ENCODE results near the gene KIF26A. TPM values are rescaled to one million over a fixed set of nuclear protein-coding genes. Genes with fewer than 3 reads are reported as not detected.

KIF26A gene
- polyA plus RNA-seq, 1 of the 3 experiments (the other 2 are of a cell fraction), result 1.7 TPM

- H3K4me3 ChIP-seq (ENCODE audit: low read depth in 2 of 2, low read length in 1 of 2), result no peak overlapping the region
- H2AFZ ChIP-seq (ENCODE audit: low read depth), result no peak overlapping the region
- TF ChIP-seq MAX (IDR thresholded peaks at IDR 0.05; ENCODE audit: low read depth), result no peak
- no peak for TF ChIP-seq ELF1 (IDR thresholded peaks at IDR 0.05)
- TF ChIP-seq SIN3A (IDR thresholded peaks at IDR 0.05; ENCODE audit: borderline replicate concordance, low read depth, low read length), result no peak
- TF ChIP-seq MEF2A (IDR thresholded peaks at IDR 0.05; ENCODE audit: borderline replicate concordance, low read depth), result no peak
- no peak for TF ChIP-seq USF1 (IDR thresholded peaks at IDR 0.05; ENCODE audit: borderline replicate concordance, low read depth)
- no peak for TF ChIP-seq GABPA (IDR thresholded peaks at IDR 0.05; ENCODE audit: low read depth)
- no peak for TF ChIP-seq PBX3 (IDR thresholded peaks at IDR 0.05)
- TF ChIP-seq EZH2phosphoT487 (IDR thresholded peaks at IDR 0.05; ENCODE audit: borderline replicate concordance, low read depth), result no peak
- no peak overlapping the region for H3K9ac ChIP-seq
- H3K79me2 ChIP-seq (ENCODE audit: insufficient read depth), result no peaks in the 10 kb centered on the region
- H3K36me3 ChIP-seq (replicated peaks in 1 of 2; ENCODE audit: control insufficient read depth in 1 of 2, insufficient read depth in 2 of 2, low read length in 1 of 2), result no peaks in the 10 kb centered on the region
- peaks cover 0 to 35% of the 10 kb centered on the region in 2 experiments; a peak in 1 of 4 replicates for H3K4me1 ChIP-seq (ENCODE audit: control insufficient read depth in 1 of 2, insufficient read depth in 2 of 2, low read depth in 1 of 2, low read length in 1 of 2)
- no peaks in the 10 kb centered on the region for H3F3A ChIP-seq (replicated peaks; ENCODE audit: insufficient read depth)
- H3K9me3 ChIP-seq, result no peaks in the 10 kb centered on the region
- H3K27me3 ChIP-seq (ENCODE audit: insufficient read depth), result no peaks in the 10 kb centered on the region
- no peaks in the 10 kb centered on the region for H4K20me1 ChIP-seq (ENCODE audit: insufficient read depth)
- H3K9me2 ChIP-seq, result no peaks in the 10 kb centered on the region
- no peak overlapping the region for H3K27ac ChIP-seq (ENCODE audit: low read depth in 2 of 2, low read length in 1 of 2)
- no peak for DNase-seq
- 75% methylated on average over 10 of the region's 10 CpGs for WGBS (ENCODE audit: low lambda C conversion rate)
- CTCF ChIA-PET, result interaction anchor here (1.1 kb wide), 2 partner anchors 9 to 371 kb away, joined by 3 to 4 read pairs; no protein-coding TSS in a partner anchor
- H3K4me2 ChIP-seq, result no peak overlapping the region
- POLR2A ChIA-PET, result no interaction called here
These were observed 54.5 kb downstream of the KIF26A start for GRCh38 chr14:104192883-104193245.

DNA sequence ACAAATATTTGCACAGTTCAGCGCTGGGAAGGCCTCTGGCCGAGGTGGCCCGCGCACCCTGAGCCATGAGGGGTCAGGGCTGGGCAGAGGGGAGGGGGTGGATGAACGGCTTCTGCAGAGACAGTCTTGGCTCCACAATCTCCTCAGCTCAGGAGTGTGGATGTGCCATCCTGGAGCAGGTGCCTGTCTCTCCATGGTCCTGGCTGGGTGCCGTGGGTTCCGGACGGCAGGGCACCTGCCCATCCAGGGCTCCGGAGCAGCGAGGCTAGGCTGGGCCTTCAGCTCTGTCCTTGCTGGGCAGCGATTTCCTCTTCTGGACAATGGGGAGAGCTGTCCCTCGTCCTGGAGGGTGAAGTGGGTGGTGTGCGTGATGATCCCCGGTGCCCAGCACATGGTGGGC, 55.6 kb downstream of the KIF26A start:
- Histone ChIP-seq H3K36me3 (replicated peaks in 1 of 2; ENCODE audit: control insufficient read depth in 1 of 2, insufficient read depth in 2 of 2, low read length in 1 of 2) (no peaks in the 10 kb centered on the region), H3K9ac (no peak overlapping the region), H3F3A (replicated peaks; ENCODE audit: insufficient read depth) (no peaks in the 10 kb centered on the region), H3K27ac (ENCODE audit: low read depth in 2 of 2, low read length in 1 of 2) (no peak overlapping the region), H4K20me1 (ENCODE audit: insufficient read depth) (no peaks in the 10 kb centered on the region), H3K79me2 (ENCODE audit: insufficient read depth) (no peaks in the 10 kb centered on the region), H3K9me3 (no peaks in the 10 kb centered on the region), H3K4me2 (no peak overlapping the region), H3K4me1 (ENCODE audit: control insufficient read depth in 1 of 2, insufficient read depth in 2 of 2, low read depth in 1 of 2, low read length in 1 of 2) (peaks cover 0 to 26% of the 10 kb centered on the region in 2 experiments; a peak in 1 of 4 replicates), H3K27me3 (ENCODE audit: insufficient read depth) (no peaks in the 10 kb centered on the region), H2AFZ (ENCODE audit: low read depth) (no peak overlapping the region), H3K4me3 (ENCODE audit: low read depth in 2 of 2, low read length in 1 of 2) (no peak overlapping the region), H3K9me2 (no peaks in the 10 kb centered on the region)
- CTCF ChIA-PET, result interaction anchor here (1.1 to 1.5 kb wide), 4 partner anchors 9 to 56 kb away, joined by 3 to 4 read pairs (median 4); partner anchors contain the start of gene KIF26A
- POLR2A ChIA-PET, result no interaction called here
- WGBS (ENCODE audit: low lambda C conversion rate), result 62% methylated on average over 9 of the region's 14 CpGs
- DNase-seq, result no peak
- TF ChIP-seq RFX5 (IDR thresholded peaks at IDR 0.05; ENCODE audit: low read length) (no peak), NRF1 (IDR thresholded peaks at IDR 0.05; ENCODE audit: low read depth, low read length) (no peak), USF1 (IDR thresholded peaks at IDR 0.05; ENCODE audit: borderline replicate concordance, low read depth) (no peak), TEAD4 (IDR thresholded peaks at IDR 0.05; ENCODE audit: borderline replicate concordance, insufficient read depth) (no peak), SMC3 (IDR thresholded peaks at IDR 0.05; ENCODE audit: low read depth, low read length) (no peak), ELF1 (IDR thresholded peaks at IDR 0.05) (no peak), TCF12 (IDR thresholded peaks at IDR 0.05) (no peak), POLR2AphosphoS5 (IDR thresholded peaks at IDR 0.05; ENCODE audit: low read depth, low read length) (no peak), RAD21 (IDR thresholded peaks at IDR 0.05; ENCODE audit: low read length) (no peak), ZBTB33 (IDR thresholded peaks at IDR 0.05; ENCODE audit: borderline replicate concordance, low read depth) (no peak), FOXJ3 (CRISPR knock-in tag; IDR thresholded peaks at IDR 0.05) (no peak), MEF2A (IDR thresholded peaks at IDR 0.05; ENCODE audit: borderline replicate concordance, low read depth) (no peak), GABPA (IDR thresholded peaks at IDR 0.05; ENCODE audit: low read depth) (no peak), GATA2 (CRISPR knock-in tag; IDR thresholded peaks at IDR 0.05) (no peak), EP300 (IDR thresholded peaks at IDR 0.05; ENCODE audit: borderline replicate concordance in 1 of 2, low read depth in 1 of 2, low read length in 1 of 2) (no peak), YY1 (IDR thresholded peaks at IDR 0.05; ENCODE audit: low read depth) (no peak), PBX3 (IDR thresholded peaks at IDR 0.05) (no peak)
- TF ChIP-seq, protein P1, sequence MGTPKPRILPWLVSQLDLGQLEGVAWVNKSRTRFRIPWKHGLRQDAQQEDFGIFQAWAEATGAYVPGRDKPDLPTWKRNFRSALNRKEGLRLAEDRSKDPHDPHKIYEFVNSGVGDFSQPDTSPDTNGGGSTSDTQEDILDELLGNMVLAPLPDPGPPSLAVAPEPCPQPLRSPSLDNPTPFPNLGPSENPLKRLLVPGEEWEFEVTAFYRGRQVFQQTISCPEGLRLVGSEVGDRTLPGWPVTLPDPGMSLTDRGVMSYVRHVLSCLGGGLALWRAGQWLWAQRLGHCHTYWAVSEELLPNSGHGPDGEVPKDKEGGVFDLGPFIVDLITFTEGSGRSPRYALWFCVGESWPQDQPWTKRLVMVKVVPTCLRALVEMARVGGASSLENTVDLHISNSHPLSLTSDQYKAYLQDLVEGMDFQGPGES (IDR thresholded peaks at IDR 0.05; ENCODE audit: low read depth, low read length), result no peak

Data from SK-N-SH (cell line).